Peyer's patch (tissue), 4 donors: ENCODE measurements around the gene PODXL2.

Experiments
- CTCF ChIP-seq, 6 experiments: fragments of 450-650 bp in 4 of 6; fragments of 200-600 bp in 2 of 6; sonication (generic) in 1 of 6; IDR thresholded peaks; one replicate each; pipeline ENCODE4 v1.5.1; 2017 to 2019; ENCODE audit warnings: antibody characterized with exemption in 6 of 6, mild to moderate bottlenecking in 3 of 6, moderate library complexity in 1 of 6
- POLR2A ChIP-seq, 2 donors: fragments of 450-650 bp; IDR thresholded peaks; one replicate each; pipeline ENCODE4 v1.5.1; 2017; ENCODE audit warnings: antibody characterized with exemption in 2 of 2, mild to moderate bottlenecking in 2 of 2, moderate library complexity in 2 of 2

GRCh38 chr3:127647166-127647844 is 18.3 kb downstream of the PODXL2 start:
- TF ChIP-seq POLR2A (IDR thresholded peaks at IDR 0.05) (no peak), CTCF (IDR thresholded peaks at IDR 0.05) (no peak)
